ENCODE results near the gene ACTG1. TPM values are rescaled to one million over a fixed set of nuclear protein-coding genes. Genes with fewer than 3 reads are reported as not detected.

Gene ACTG1
- total and polyA plus RNA-seq, 2 of the 13 experiments (the other 11 are each of a cell fraction or from before 2014, with no cell fraction given): 973 to 1,138 TPM

DNA sequence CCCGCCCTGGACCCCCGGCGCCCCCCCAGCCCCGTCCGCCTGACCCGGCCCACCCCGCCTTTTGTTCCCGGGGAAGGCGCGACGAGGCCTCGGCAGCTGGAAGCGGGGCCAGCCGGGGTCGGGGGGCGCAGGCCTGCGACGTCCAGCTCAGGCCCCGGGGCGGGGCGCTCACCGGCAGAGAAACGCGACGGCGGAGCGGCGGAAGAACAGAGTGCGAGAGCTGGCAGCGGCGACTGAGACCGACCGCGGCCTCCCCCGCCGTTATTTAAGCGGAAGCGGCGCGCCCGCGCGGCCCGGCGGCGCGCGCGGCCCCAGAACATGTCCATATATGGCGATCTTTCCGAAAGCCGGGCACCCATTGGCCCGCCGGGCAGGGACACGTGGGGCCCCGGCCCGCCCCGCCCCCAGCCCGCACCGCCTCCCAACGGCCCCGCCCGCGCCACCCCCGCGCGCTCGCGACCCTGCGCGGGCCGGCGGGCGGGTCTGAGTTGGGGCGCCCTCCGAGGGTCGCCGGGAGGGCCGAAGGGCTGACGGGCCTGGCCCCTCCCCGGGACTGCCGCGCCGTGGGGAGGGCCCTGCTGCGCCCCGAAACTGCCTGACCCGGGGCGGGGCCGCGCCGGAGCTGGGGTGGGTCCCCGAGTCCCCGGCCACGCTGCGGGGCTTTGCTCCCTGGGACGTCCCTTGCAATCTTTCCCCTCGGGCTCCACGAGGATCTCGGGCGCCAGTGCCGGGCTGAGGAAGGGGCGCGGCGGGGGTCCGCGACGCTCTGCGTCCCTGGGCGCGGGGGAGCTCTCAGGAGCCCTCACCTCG is at the start of gene ACTG1 (continued):
- TF ChIP-seq, protein P1, sequence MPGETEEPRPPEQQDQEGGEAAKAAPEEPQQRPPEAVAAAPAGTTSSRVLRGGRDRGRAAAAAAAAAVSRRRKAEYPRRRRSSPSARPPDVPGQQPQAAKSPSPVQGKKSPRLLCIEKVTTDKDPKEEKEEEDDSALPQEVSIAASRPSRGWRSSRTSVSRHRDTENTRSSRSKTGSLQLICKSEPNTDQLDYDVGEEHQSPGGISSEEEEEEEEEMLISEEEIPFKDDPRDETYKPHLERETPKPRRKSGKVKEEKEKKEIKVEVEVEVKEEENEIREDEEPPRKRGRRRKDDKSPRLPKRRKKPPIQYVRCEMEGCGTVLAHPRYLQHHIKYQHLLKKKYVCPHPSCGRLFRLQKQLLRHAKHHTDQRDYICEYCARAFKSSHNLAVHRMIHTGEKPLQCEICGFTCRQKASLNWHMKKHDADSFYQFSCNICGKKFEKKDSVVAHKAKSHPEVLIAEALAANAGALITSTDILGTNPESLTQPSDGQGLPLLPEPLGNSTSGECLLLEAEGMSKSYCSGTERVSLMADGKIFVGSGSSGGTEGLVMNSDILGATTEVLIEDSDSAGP (CRISPR knock-in tag; IDR thresholded peaks at IDR 0.05; ENCODE audit: borderline replicate concordance): no peak
- TF ChIP-seq SRSF4 (IDR thresholded peaks at IDR 0.05; ENCODE audit: low read depth, low read length, poor library complexity, severe bottlenecking): no peak
- TF ChIP-seq, protein P2, sequence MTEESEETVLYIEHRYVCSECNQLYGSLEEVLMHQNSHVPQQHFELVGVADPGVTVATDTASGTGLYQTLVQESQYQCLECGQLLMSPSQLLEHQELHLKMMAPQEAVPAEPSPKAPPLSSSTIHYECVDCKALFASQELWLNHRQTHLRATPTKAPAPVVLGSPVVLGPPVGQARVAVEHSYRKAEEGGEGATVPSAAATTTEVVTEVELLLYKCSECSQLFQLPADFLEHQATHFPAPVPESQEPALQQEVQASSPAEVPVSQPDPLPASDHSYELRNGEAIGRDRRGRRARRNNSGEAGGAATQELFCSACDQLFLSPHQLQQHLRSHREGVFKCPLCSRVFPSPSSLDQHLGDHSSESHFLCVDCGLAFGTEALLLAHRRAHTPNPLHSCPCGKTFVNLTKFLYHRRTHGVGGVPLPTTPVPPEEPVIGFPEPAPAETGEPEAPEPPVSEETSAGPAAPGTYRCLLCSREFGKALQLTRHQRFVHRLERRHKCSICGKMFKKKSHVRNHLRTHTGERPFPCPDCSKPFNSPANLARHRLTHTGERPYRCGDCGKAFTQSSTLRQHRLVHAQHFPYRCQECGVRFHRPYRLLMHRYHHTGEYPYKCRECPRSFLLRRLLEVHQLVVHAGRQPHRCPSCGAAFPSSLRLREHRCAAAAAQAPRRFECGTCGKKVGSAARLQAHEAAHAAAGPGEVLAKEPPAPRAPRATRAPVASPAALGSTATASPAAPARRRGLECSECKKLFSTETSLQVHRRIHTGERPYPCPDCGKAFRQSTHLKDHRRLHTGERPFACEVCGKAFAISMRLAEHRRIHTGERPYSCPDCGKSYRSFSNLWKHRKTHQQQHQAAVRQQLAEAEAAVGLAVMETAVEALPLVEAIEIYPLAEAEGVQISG (CRISPR knock-in tag; IDR thresholded peaks at IDR 0.05): peak; percentile 74
- no peak for TF ChIP-seq FOXK1 (CRISPR knock-in tag; IDR thresholded peaks at IDR 0.05; ENCODE audit: borderline replicate concordance, low read depth)
- TF ChIP-seq, protein P3, sequence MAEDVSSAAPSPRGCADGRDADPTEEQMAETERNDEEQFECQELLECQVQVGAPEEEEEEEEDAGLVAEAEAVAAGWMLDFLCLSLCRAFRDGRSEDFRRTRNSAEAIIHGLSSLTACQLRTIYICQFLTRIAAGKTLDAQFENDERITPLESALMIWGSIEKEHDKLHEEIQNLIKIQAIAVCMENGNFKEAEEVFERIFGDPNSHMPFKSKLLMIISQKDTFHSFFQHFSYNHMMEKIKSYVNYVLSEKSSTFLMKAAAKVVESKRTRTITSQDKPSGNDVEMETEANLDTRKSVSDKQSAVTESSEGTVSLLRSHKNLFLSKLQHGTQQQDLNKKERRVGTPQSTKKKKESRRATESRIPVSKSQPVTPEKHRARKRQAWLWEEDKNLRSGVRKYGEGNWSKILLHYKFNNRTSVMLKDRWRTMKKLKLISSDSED (CRISPR knock-in tag; IDR thresholded peaks at IDR 0.05): no peak
- TF ChIP-seq KIAA2018 (CRISPR knock-in tag; IDR thresholded peaks at IDR 0.05; ENCODE audit: borderline replicate concordance): no peak
- TF ChIP-seq HDAC1 (CRISPR knock-in tag; IDR thresholded peaks at IDR 0.05): peak; percentile 88
- TF ChIP-seq ZNF253 (CRISPR knock-in tag; IDR thresholded peaks at IDR 0.05; ENCODE audit: borderline replicate concordance): no peak
- peak; percentile 83; the same call in 1 of the 2 replicates for TF ChIP-seq ZNF337 (CRISPR knock-in tag; IDR thresholded peaks at IDR 0.05; ENCODE audit: borderline replicate concordance, low read depth)
- TF ChIP-seq THYN1 (CRISPR knock-in tag; IDR thresholded peaks at IDR 0.05; ENCODE audit: borderline replicate concordance, low read depth): no peak
- TF ChIP-seq CHD4 (IDR thresholded peaks at IDR 0.05; ENCODE audit: borderline replicate concordance, low read length): peak; percentile 65; the same call in 1 of the 2 replicates
